Epithelial cell of proximal tubule (primary cell): ENCODE data around the gene TUB. TPM values are rescaled to one million over a fixed set of nuclear protein-coding genes. Genes with fewer than 3 reads are reported as not detected.

ENCODE experiments used
- DNase-seq: peaks from one replicate; pipeline ENCODE4 v3.0.0-alpha.2; 2011; ENCODE audit warnings: low read depth
- H3K4me3 ChIP-seq: 2 replicates; pipeline ENCODE4 v1.5.1; 2011; ENCODE audit warnings: low read depth, mild to moderate bottlenecking, low read length
- total RNA-seq: library from RNA; depleted of rRNA; stranded (reverse); fragments of >200 nt; gene quantifications from 2 replicates; pipeline ENCODE4 v1.2.3, GENCODE V29; 2015
- TF ChIP-seq, protein P1 (sequence below): conservative IDR thresholded peaks from 2 replicates; pipeline ENCODE4 v1.5.1; 2012; ENCODE audit warnings: low read depth, mild to moderate bottlenecking, low read length

Gene TUB
- total RNA-seq, 1 donor from 2014 or later: 3.2 TPM

DNA sequence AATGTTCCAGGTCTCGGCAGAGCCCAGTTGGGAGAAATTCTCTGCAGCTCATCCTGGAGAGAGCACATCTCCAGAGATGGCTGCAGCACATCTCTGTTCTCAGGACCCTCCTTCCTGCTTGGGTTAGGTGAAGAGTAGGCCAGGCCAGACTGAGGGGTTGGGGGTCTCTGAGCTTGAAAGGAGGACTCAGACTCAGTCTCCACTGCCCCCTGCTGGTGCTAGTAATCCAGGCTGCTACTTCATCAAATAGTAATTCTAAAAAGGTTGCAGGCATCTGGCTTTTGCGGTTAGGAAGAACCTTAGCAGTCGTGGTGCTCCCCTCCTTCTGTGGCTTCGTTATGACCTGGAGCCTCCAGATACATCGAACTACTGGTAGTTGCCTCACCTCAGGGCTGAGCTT is 9.7 kb downstream of the TUB start:
- no peak for DNase-seq
- TF ChIP-seq, protein P1, sequence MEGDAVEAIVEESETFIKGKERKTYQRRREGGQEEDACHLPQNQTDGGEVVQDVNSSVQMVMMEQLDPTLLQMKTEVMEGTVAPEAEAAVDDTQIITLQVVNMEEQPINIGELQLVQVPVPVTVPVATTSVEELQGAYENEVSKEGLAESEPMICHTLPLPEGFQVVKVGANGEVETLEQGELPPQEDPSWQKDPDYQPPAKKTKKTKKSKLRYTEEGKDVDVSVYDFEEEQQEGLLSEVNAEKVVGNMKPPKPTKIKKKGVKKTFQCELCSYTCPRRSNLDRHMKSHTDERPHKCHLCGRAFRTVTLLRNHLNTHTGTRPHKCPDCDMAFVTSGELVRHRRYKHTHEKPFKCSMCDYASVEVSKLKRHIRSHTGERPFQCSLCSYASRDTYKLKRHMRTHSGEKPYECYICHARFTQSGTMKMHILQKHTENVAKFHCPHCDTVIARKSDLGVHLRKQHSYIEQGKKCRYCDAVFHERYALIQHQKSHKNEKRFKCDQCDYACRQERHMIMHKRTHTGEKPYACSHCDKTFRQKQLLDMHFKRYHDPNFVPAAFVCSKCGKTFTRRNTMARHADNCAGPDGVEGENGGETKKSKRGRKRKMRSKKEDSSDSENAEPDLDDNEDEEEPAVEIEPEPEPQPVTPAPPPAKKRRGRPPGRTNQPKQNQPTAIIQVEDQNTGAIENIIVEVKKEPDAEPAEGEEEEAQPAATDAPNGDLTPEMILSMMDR: peak; percentile 67
- no peak overlapping the region for H3K4me3 ChIP-seq

DNA sequence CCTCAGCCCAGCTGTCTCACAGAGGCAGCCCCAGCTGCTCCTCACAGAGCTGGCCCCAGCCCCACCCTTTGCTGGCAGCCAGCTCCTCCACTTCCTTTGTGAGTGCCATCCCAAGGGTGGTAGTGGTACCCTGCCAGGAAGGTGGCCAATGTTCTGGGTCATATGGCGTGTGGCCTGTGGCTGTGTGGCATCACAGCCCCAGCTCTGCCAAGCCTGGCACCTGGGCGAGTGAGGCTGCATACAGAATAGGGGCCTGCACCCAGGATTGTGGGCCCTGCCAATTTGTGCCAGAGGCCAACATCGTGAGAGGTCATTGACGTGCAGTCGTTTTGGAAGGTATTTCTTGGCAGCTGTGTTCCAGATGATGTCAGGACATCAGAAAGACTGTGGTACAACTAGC is 10.7 kb downstream of the TUB start:
- DNase-seq: no peak
- no peak overlapping the region for H3K4me3 ChIP-seq
- TF ChIP-seq, protein P1: no peak

DNA sequence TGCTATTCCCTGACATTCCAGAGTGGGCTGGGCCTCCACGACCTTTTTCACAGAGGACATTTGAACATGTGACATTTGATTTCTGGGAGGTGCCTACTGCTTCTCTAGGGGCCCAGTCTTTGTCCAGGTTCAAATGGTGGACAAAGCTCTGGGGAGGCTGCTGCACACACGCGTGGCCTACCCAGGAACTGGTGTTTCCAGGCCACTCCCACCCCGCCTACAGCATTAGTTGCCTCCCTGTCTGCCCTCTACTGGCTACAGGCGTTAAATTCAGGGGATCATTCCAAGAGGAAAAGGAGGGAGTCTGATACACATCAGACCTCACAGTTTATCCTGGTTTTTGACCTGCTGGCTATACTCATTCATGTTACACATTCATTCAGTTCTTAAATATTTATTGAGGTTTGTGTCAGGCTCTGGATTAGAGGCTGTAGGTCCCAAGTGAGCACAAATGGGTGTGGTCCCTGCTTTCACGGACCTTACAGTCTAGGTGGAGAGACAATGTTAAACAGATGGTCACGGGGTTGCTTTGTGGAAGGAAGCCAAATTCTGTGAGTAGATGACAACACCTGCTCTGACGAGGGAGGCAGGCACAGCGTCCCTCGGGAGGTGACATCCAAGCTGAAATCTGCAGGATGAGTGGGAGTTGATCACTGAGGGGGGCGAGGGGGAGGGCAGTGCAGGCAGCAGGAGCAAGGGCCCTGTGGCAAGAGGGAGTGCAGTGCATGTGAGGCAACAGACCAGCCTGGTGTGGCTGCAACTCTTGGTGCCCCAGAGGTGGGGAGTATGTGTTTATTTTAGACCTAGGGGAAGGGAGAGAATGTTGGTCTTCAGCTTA is 11.8 kb downstream of the TUB start:
- no peak for DNase-seq
- TF ChIP-seq, protein P1: peak; percentile 80
- no peak overlapping the region for H3K4me3 ChIP-seq

DNA sequence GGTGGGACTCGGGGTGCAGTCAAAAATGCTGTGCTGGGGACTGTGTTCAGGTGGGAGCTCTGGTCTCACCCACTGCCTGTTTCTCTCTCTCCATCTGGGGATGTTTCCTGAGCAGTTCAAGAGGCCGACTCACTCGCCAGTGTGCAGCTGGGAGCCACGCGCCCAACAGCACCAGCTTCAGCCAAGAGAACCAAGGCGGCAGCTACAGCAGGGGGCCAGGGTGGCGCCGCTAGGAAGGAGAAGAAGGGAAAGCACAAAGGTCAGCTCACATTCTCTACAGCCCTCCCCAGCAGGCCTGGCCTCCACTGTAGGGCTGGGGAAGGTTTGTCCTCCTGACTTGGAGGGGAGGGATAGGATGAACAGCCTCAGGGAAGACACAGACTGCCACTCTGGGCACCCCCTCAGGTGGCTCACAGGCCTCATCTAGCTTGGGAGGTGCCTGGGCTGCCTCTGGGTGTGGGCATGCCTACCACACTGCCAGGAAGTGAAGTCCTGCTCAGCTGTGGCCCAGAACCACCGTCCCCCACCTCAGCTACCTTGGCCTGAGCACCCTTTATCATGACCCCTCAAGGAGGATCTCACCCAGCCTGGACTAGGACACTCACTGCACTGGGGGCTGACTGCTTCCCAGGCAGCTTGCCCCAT is 13.0 kb downstream of the TUB start:
- TF ChIP-seq, protein P1: no peak

DNA sequence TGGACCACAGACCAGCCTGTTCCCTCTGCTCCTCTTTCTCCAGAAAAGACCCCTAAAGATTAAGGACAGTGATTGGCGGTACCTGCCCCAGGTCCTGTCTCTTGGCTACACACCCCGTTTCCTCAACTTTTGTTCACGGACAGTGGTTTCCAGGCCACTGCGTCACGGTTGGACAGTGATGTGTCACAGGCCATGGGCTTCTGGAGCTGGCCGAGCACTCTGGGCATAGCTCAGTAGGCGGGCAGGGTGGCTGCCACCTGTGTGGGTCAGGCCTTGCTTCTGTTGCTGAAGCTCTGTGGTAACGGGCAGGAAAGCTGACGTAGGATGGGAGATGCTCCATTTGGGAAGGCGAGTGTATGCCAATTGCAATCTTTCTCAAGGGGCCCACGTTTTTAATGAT is 13.6 kb downstream of the TUB start:
- no peak for DNase-seq
- TF ChIP-seq, protein P1: no peak
- H3K4me3 ChIP-seq: no peak overlapping the region

More for the DNA sequence above, 13.0 kb downstream of the TUB start:
- no peak overlapping the region for H3K4me3 ChIP-seq
- no peak for DNase-seq

DNA sequence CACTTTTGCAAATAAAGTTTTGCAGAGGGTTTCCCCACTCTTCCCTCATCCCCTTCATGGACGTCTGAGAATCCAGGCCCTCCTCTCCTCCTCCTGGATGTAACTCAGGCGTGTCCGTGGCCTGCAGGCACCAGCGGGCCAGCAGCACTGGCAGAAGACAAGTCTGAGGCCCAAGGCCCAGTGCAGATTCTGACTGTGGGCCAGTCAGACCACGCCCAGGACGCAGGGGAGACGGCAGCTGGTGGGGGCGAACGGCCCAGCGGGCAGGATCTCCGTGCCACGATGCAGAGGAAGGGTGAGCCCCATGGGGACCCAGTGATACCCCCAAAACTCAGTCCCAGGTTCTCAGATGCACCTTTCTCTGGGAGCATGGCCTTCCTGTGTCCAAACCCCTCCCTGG is 14.4 kb downstream of the TUB start:
- no peak for DNase-seq
- no peak overlapping the region for H3K4me3 ChIP-seq
- TF ChIP-seq, protein P1: no peak
